Measurements from ENCODE around the gene ABHD17A.

- TF ChIP-seq ZFX (IDR thresholded peaks at IDR 0.05; ENCODE audit: borderline replicate concordance) (no peak), CTCF (IDR thresholded peaks at IDR 0.05) (no peak)
Observed at GRCh38 chr19:1925544-1925943, 40.2 kb upstream of the ABHD17A start.

Data from 22Rv1 (cell line).